ENCODE results near the gene FADS6. TPM values are rescaled to one million over a fixed set of nuclear protein-coding genes. Genes with fewer than 3 reads are reported as not detected.

The FADS6 gene, protein sequence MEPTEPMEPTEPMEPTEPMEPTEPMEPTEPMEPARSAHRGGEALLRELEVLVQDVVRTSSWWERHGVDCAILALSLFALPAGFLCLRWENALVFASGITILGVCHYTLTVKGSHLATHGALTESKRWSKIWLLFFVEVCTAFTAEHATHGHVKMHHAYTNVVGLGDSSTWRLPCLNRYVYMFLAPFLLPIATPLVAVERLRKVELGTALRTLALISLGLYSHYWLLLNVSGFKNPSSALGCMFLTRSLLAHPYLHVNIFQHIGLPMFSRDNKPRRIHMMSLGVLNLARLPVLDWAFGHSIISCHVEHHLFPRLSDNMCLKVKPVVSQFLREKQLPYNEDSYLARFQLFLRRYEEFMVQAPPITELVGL
- not detected in 2 replicates for total RNA-seq (2014; rRNA removed; shearing (Covaris generic))

DNA sequence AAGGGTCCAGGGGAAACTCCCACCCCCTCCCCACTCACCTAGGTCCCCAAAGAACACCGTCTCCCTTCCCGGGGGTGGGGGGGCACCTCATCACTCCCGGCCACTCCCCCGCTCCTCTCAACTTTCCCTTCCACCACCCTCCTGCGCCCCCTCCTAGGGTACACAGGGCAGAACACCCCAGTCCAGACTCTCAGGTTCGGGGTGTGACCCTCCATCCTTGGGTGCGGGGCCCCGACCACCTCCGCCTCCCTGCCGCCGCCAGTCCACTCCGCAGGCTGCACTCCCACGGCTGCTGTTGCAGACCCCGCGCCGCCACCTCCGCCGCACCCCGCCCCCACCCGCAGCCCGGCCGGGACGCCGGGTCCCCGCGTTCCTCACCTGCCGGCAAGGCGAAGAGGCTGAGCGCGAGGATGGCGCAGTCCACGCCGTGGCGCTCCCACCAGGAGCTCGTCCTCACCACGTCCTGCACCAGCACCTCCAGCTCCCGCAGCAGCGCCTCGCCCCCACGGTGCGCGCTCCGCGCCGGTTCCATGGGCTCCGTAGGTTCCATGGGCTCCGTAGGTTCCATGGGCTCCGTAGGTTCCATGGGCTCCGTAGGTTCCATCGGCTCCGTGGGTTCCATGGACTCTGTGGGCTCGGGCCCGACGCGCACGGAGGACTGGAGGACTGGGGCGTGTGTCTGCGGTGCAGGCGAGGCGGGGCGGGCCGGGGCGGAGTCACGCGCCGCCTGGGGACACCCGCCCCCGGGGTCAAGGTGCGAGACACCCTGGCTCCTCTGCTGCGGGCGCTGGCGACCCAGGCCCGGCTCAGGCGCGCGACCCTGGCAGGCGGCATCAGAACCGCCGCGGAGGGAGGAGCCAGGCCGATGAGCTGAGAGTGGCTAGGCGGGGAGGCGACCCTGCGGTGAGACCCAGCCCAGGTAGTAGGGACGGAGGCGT is at the start of gene FADS6:
FADS6 (minus strand) TSS at position 660 of the 938 bp plus-strand sequence; CDS start at position 622, 38 bp downstream.
- no peak for DNase-seq (ENCODE audit: low read depth)

DNA sequence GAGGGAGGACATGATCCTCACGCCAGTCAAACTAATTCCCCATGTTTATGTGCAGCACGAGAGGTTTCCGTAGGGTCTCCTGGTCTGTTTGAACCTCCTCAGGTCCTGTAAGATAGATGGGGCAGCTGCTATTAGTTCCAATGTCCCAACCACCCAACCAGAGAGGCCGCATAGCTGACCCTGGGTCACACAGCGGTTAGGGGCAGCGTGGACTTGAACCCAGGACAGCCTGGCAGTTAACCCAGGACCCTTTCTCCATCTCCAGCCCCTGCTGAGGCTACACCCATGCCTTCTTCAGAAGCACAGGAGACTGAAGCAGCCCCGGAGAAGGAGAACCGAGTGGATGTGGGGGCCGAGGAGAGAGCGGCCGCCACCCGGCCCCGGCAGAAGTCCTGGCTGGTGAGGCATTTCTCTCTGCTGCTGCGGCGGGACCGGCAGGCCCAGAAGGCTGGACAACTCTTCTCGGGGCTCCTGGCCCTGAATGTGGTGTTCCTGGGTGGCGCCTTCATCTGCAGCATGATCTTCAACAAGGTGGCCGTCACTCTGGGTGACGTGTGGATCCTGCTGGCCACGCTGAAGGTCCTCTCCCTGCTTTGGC is 47.8 kb upstream of the FADS6 start:
- no peak for DNase-seq (ENCODE audit: low read depth)

DNA sequence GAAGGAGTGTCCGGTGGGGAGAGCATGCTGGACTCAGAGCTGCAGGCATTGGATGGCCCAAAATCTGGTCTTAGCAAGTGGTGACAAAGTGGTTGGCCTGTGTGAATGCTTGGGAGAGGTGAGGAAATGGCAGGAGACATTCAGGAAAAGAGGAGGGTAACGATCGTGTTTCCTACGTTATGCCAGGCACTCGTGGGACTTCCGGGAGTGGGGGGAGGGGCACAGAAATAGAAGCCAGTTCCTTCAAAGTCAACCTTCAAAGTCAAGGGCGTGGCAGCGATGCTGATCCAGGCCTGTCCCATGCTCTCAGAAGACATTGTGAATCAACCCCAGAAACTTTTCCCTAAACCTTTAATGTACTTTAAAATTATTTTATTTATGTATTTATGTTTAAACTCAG is 46.1 kb upstream of the FADS6 start:
- no peak for DNase-seq (ENCODE audit: low read depth)

DNA sequence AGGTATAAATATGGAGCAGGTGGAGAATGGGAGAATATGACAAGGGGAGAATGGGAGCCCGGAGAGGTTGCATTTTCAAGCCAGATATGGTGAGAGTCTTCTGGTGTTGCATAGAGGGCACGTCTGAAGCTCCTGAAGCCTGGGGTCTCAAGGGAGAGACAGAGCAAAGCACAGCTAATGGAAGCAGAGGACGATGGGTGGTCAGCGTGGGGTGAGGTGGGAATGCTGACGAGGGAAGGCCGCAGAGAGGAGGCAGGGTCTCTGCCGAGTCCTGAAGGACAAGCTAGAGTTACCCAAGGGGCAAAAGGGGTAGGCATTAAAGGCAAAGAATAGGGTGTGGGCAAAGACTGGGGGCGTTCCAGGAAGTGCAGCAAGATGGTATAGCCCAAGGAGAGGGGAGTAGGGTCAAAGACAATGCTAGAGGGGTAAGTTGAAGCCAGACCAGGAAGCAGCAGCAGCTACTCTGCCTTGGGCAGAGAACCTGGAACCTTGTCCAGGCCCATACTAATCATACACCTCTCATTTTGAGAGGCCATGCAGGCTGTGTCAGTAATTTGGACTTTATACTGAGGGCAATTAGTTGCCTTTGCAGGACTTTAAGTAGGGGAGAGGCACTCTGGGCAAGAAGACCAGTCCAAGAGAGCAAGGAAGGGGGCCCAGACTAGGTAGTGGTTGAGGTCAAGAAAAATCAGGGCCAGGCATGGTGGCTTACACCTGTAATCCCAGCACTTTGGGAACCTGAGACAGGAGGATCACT is 44.9 kb upstream of the FADS6 start:
- no peak for DNase-seq (ENCODE audit: low read depth)

DNA sequence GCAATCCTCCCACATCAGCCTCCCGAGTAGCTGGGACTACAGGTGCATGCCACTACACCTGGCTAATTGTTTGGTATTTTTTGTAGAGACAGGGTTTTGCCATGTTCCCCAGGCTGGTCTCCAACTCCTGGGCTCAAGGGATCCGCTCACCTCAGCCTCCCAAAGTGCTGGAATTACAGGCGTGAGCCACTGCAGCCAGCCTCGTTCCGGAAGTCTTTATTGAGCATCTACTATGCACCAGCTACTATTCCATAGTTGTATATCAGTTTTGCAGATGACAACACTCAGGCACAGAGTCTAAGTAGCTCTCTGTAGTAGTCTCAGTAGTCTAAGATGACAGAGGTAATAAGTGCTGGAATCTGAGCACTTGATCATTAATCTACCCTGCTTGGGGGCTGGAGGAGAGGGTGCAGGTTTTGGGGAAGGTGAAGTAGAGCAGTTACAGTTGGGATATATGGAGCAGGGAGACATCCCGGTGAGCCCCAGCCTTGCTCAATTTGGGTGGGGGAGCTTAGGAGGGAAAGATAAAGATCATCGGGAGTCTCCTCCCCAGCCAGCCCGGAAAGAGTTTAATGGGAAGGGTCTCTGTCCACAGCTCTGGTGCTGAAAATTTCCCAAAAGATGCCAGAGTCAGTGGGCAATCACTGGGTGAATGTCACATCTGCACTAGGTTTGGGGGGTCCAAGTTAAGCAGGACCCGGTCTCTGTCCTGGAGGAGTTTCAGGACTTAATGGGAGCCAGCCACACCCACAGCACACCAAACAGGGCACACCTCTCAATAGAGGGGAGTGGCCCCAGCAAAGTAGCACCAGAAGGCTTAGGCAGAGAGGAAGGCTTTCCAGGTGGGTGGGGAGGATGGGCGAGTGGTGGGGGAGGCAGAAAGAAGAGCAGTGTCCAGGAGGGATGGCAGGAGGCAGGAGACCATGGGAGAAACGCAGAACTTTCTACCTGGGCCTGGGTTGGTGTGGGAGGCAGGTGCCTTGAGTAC is 43.9 kb upstream of the FADS6 start:
- no peak for DNase-seq (ENCODE audit: low read depth)

DNA sequence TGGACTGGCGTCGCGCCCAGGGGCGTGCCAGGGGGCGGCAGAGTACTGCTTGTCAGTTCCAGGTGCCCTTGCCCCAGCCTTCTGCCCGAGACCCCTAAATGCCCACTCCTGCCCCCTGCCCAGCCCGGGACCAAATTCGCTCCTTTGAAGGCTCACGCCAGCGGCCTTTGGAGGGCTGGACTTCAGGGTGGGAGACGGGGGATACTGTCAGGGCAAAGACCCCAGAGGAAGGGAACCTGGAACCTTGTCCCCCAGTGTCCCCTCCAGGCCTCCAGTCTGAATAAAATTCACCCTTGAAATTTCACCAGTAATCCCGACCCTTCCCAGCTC is 43.0 kb upstream of the FADS6 start:
- no peak for DNase-seq (ENCODE audit: low read depth)

DNA sequence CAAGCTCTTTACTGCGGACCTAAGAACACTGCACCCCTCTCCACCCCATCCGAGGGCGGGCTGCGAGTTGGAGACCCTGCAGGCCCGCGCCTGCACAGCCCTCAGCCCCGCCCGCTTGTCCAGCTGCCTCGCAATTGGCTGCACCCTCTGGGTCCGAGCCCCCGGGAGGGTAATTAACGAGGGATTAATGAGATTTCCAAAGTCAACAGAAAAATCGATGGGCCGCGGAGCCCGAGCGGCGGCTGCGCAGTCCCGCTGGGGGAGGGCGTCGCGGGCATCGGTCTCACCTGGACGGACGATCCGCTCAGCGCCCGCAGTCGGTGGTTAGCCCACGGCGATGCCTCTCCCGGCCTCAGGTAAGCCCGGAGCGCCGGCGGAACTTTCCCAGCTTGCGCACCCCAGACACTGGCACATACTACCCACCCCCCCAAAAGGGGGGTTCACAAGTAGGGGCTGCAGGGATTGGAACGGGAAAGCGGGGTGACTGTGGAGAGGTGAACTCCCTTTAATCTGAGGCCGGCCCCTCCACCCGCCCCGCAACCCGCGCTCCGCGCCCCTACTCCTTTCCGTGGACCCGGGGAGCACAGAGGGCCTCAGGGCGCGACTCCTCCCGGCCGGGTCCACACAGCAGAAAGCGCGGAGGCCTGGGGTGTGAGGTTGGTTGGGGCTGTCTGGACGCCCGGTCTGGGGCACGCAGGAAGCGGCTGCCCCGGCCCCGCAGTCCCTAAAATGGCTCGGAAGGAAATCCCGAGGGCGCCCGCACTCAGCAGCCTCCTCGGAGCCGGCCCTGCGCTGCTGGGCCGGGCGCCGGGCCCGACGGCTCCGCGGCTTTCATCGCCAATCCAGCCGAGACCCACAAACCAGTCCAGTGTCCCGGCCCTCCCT is 42.4 kb upstream of the FADS6 start, which contains the start of gene OTOP3:
OTOP3 (plus strand) TSS at position 314 of the 885 bp plus-strand sequence; CDS start at position 338, 24 bp downstream.
- DNase-seq (ENCODE audit: low read depth): no peak

DNA sequence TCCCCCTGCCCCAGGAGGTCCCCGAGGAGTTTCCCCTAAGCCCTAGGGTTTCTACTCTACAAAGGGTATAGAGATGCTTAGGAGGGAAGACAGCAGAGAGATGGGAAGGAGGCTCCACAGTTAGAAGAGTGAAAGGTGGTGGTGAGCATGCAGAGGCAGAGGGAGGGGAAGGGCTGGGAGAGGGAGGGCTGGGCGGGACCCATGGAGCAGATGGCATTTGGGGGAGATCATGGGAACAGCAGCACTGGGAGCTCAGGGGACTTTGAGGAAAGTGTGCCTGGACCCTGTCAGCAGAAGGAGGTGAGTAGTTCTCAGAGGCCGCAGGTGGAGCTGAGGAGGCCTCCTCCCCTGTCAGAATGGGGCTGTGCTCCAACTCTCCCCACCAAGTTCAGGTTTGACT is 41.6 kb upstream of the FADS6 start:
- DNase-seq (ENCODE audit: low read depth): no peak

DNA sequence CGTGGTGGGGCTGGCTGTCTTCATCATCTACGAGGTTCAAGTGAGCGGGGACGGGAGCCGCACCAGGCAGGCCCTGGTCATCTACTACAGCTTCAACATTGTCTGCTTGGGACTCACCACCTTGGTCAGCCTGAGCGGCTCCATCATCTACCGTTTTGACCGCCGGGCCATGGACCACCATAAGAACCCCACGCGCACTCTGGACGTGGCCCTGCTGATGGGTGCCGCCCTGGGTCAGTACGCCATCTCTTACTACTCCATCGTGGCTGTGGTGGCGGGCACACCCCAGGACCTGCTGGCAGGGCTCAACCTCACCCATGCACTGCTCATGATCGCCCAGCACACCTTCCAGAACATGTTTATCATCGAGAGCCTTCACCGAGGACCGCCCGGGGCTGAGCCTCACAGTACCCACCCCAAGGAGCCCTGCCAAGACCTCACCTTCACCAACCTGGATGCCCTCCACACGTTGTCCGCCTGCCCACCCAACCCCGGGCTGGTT is 37.2 kb upstream of the FADS6 start:
- DNase-seq (ENCODE audit: low read depth): no peak

DNA sequence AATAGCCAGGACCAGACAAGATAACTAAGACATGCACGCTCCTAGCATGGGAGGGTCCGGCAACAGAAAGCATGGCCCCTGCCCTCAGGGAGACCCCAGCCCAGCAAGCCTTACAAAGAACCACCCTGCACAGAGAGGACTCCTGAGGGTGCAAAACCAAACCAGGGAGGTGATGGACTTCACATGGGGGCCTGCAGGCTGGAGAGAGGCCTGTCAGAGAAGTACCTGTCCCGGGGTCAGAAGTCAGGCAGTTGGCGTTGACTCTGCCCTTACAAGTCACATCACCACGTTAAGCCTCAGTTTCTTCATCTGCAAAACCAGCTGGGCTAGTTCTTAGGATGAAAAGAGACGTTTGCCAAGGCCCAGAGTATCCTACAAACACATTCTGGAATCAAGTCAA is 35.4 kb upstream of the FADS6 start:
- DNase-seq (ENCODE audit: low read depth): no peak

DNA sequence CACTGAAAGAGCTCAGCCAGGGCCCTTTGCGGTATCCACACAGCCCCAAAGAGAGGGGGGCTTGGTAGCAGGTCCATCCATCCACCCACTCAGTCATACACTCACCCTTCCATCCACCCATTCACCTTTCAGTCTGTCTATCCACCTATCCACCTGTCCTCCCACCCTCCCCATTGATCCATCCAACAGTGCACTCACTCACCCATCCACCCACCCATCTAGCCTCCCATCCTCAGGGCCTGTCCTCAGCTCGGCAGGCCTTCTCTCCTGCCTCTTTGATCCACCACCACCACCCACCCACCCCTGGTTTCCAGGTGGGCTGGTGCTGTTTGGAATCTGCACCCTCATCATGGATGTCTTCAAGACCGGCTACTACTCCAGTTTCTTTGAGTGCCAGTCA is 31.8 kb upstream of the FADS6 start:
- DNase-seq (ENCODE audit: low read depth): no peak

DNA sequence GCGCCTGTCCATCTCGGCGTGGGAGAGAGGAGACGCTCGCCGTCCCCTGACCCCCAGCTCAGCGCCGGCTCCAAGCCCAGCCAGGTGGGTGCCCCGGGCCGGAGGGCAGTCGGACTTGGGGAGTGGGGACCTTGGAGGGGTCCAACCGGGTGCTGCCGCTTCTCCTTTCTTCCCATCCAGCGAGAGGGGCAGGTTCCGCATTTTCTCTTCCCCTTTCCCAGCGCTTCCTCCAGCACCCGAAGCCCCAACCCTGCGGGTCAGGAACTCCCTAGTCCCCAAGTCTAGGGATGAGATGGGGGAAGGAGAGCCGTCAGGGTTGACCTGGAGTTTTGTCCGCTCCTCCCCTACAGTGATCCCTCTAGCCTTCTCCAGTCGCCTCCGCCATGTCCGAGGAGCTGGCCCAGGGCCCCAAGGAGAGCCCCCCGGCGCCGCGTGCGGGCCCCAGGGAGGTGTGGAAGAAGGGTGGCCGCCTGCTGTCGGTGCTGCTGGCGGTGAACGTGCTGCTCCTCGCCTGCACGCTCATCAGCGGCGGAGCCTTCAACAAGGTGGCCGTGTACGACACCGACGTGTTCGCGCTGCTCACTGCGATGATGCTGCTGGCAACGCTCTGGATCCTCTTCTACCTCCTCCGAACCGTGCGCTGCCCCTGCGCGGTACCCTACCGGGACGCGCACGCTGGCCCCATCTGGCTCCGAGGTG is 31.0 kb upstream of the FADS6 start, which contains the start of gene OTOP2:
OTOP2 (plus strand) TSS at position 24 of the 699 bp plus-strand sequence; CDS start at position 384, 360 bp downstream.
- DNase-seq (ENCODE audit: low read depth): no peak

DNA sequence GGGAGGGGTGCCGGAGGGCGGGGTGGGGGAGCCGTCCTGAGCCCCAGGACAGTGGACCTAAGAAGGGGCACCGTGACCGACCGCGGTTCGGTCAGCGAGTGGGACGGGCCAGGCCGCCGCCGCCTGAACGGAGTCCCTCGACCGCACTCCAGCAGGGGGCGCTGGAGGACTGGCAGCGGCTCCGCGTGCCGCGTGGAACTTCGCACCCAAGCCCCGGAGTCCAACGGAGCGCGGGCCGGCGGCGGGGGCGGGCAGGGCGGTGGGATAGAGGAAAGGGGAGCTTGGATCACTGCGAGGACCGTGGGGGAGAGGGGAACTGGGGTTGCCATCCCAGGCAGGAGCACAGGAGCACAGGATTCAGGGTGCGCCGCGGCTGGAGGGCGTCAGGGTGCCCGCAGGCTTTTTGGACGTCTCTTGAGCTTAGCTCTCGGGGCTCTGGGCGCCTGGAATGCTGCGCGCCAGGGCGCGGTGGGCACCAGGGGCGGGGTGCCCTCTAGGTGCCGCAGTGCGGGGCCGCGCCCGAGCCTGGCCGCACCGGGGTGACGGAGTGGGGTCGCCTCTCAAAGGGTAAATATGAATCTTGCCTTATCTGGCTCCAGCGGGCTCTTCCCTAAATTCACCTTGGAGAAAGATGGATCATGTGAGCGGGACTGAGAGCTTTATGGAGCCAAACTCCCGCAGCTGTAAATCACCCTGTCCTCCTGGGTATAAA is 30.3 kb upstream of the FADS6 start:
- DNase-seq (ENCODE audit: low read depth): no peak

DNA sequence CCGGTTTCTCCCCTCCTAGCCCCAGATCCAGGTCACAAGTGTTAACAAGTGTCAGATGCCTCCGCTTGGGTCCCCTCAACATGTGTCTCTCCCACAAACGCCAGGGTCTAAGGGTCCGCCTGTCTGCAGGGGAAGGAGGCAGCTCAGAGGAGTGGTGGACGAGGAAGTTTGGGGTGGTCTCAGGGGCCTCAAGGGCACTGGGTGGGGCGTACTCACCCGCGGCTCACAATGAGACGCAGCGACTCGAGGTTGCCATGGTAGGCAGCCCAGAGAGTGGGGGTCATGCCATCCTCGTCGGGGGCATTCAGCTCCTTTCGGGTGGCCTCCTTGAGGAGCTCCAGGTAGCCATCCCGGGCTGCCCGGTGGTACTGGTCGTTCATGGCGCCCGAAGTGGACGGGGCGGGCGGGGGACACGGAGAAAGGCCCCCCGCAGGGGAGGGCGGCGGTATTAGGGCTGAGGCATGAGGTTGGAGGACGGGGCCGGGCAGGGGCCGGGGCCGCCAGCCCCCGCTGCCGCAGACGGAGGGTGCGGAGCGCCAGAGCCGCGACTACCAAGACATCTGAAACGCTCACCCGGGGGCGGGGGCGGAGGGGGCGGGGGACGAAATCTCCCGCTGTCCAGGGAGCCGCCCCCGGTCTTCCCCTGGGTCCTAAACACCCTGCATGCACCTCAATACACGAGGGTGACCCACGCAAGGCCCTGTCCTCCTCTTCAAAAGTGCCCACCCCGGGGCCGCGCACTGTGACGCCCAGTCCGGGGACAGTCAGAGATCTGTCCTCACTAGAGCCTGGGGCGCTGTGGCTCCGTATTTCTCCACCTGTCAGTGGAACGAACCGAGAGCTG is 29.5 kb upstream of the FADS6 start, which contains the start of gene USH1G:
USH1G (minus strand) TSS at position 562 of the 844 bp plus-strand sequence; CDS start at position 380, 182 bp downstream.
- DNase-seq (ENCODE audit: low read depth): no peak

DNA sequence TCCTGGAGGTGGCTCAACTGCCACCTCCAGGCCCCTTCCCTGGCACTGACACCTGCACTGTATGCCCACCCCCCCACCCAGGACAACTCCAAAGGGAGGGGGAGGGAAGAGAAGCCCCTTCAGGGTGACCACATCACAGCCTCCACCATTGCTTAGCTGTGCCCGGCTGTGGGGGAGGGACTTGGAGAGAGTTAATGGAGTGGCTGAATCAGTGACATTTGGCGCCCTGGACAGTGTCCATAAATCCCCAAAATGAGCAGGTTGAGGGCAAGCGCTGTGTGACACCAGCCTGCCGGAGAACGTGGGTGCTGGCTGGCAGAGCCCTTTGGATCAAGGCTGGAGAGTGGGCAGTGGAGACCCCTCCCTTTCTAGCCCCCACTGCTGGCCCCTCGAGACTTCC is 28.7 kb upstream of the FADS6 start:
- DNase-seq (ENCODE audit: low read depth): no peak

DNA sequence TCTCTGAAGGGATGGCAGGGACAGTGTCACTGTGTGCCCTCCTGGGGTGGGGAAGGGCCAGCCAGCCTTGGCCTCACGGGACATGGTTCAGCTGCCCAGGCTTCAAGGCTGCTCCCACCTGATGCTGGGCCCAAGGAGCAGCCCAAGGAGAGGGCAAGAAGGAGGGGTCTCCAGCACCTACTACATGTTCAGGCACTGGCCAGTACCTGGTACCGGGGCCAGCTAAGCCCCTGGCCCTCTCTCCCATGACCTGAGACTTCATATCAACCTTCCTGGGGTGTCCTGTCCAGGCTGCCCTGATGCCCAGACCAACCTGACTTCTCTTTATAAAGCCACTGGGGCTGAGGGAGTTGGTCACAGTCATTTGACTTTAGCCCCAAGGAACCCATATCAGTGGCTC is 28.3 kb upstream of the FADS6 start:
- DNase-seq (ENCODE audit: low read depth): no peak

Data from M059J (cell line).